B cell (primary cell): Measurements from ENCODE around the gene MANBA. TPM values are rescaled to one million over a fixed set of nuclear protein-coding genes. Genes with fewer than 3 reads are reported as not detected.

ENCODE experiments used
- ATAC-seq: fragments of 200-7000 bp; cut with Tn5 transposase; one replicate; pipeline ENCODE4 v1.10.0; 2021; ENCODE audit warnings: low read depth, mild to moderate bottlenecking, moderate number of reproducible peaks, moderate library complexity
- CTCF ChIA-PET: fragments of 350-600 bp; sonication (Branson Sonifier 250); formaldehyde crosslinking; loops from one replicate; lab custom pipeline; 2021; ENCODE audit warnings: antibody characterized with exemption, inconsistent platforms; lab: Charles Lee
- POLR2A ChIA-PET: fragments of 350-600 bp; sonication (Branson Sonifier 250); formaldehyde crosslinking; loops from one replicate; lab custom pipeline; 2021; ENCODE audit warnings: antibody characterized with exemption; lab: Charles Lee
- DNase-seq: peaks from one replicate; pipeline ENCODE4 v3.0.0; 2013
- H2AFZ ChIP-seq: 2 replicates; pipeline ENCODE4 v1.6.1; 2012; ENCODE audit warnings: mild to moderate bottlenecking, low read depth, low read length; ENCODE audit not compliant: insufficient read depth, poor library complexity, severe bottlenecking
- H3K27ac ChIP-seq, 2 donors: 1 replicate in 1 of 2; 2 replicates in 1 of 2; pipeline ENCODE4 v1.5.1; 2012 to 2013; ENCODE audit warnings: low read length in 2 of 2, mild to moderate bottlenecking in 2 of 2, moderate library complexity in 1 of 2
- H3K27me3 ChIP-seq, 4 experiments: fragments of 200-600 bp in 1 of 4; sonication (generic) in 1 of 4; replicated peaks in 1 of 4; 1 replicate in 2 of 4; 2 replicates in 2 of 4; pipeline versions ENCODE4 v1.6.1 to v1.7.0; 2013 to 2016; ENCODE audit warnings: low read length in 3 of 4, mild to moderate bottlenecking in 2 of 4, mixed read lengths in 1 of 4, moderate library complexity in 1 of 4; ENCODE audit not compliant: insufficient read depth in 4 of 4, control insufficient read depth in 3 of 4; ENCODE audit errors: control extremely low read depth in 1 of 4
- H3K36me3 ChIP-seq, 2 experiments: replicated peaks in 1 of 2; 1 replicate in 1 of 2; 2 replicates in 1 of 2; pipeline versions ENCODE4 v1.6.1 to v1.7.1; 2013; ENCODE audit warnings: low read length in 1 of 2; ENCODE audit not compliant: insufficient read depth in 2 of 2, control insufficient read depth in 1 of 2; ENCODE audit errors: control extremely low read depth in 1 of 2, extremely low read depth in 1 of 2
- H3K4me1 ChIP-seq, 2 donors: fragments of 200-600 bp in 1 of 2; sonication (generic) in 1 of 2; 1 replicate in 1 of 2; 2 replicates in 1 of 2; pipeline versions ENCODE4 v1.5.1 to v1.6.1; 2013 to 2017; ENCODE audit warnings: low read length in 2 of 2; ENCODE audit not compliant: control insufficient read depth in 2 of 2, insufficient read depth in 2 of 2
- H3K4me2 ChIP-seq: replicated peaks from 2 replicates; pipeline ENCODE3; 2012; ENCODE audit warnings: mild to moderate bottlenecking, low read depth, low read length; ENCODE audit not compliant: poor library complexity, severe bottlenecking
- H3K4me3 ChIP-seq, 5 experiments: fragments of 200-600 bp in 1 of 5; sonication (generic) in 1 of 5; 1 replicate in 3 of 5; 2 replicates in 2 of 5; pipeline versions ENCODE4 v1.5.1 to v1.7.0; 2011 to 2016; ENCODE audit warnings: low read length in 4 of 5, mild to moderate bottlenecking in 4 of 5, low read depth in 2 of 5, control low read depth in 1 of 5, moderate library complexity in 1 of 5; ENCODE audit not compliant: insufficient read depth in 1 of 5; ENCODE audit errors: control extremely low read depth in 1 of 5, extremely low read depth in 1 of 5
- H3K79me2 ChIP-seq: fragments of 200-600 bp; sonication (generic); one replicate; pipeline ENCODE4 v1.6.0; 2016; ENCODE audit warnings: low read length; ENCODE audit not compliant: control insufficient read depth, insufficient read depth
- H3K9ac ChIP-seq: fragments of 200-600 bp; sonication (generic); 2 replicates; pipeline ENCODE4 v1.6.1; 2017; ENCODE audit warnings: mild to moderate bottlenecking, low read length, moderate library complexity
- H3K9me3 ChIP-seq, 3 donors: one replicate each; pipeline versions ENCODE4 v1.6.1 to v1.7.1; 2013; ENCODE audit warnings: low read length in 2 of 3; ENCODE audit not compliant: control insufficient read depth in 2 of 3, insufficient read depth in 1 of 3; ENCODE audit errors: control extremely low read depth in 1 of 3
- H4K20me1 ChIP-seq: 2 replicates; pipeline ENCODE4 v1.6.0; 2012; ENCODE audit warnings: mild to moderate bottlenecking, low read length; ENCODE audit not compliant: insufficient read depth, control insufficient read depth, poor library complexity, severe bottlenecking
- H3K27ac Mint-ChIP-seq: one replicate; pipeline ENCODE4 v1.8.0; 2021; ENCODE audit warnings: mixed read lengths
- H3K27me3 Mint-ChIP-seq: one replicate; pipeline ENCODE4 v1.8.0; 2021; ENCODE audit warnings: mixed read lengths
- H3K4me1 Mint-ChIP-seq: one replicate; pipeline ENCODE4 v1.8.0; 2021; ENCODE audit warnings: mixed read lengths
- H3K4me3 Mint-ChIP-seq: one replicate; pipeline ENCODE4 v1.8.0; 2021; ENCODE audit warnings: mixed read lengths
- H3K9me3 Mint-ChIP-seq: one replicate; pipeline ENCODE4 v1.8.0; 2022; ENCODE audit warnings: mixed read lengths; ENCODE audit not compliant: insufficient read depth
- CTCF ChIP-seq: fragments of 200-600 bp; IDR thresholded peaks from one replicate; pipeline ENCODE4 v1.8.0; 2022; ENCODE audit warnings: antibody characterized with exemption, mild to moderate bottlenecking
- EZH2 ChIP-seq: IDR thresholded peaks from 2 replicates; pipeline ENCODE4 v1.6.1; 2012; ENCODE audit warnings: borderline replicate concordance, low read depth, mild to moderate bottlenecking, moderate library complexity, low read length; ENCODE audit not compliant: insufficient read depth, poor library complexity, severe bottlenecking
- WGBS: methylation state at CpG from one replicate; pipeline ENCODE4 v1.1.5; 2013; ENCODE audit warnings: missing lambda C conversion rate; ENCODE audit not compliant: insufficient coverage; 5-methylcytosine and 5-hydroxymethylcytosine counted together
- intact Hi-C: fragments of 100-400 bp; cut with micrococcal nuclease; formaldehyde crosslinking; loops from one replicate; pipeline ENCODE4 v1.10.0; 2022
- polyA plus RNA-seq: library from polyadenylated mRNA; depleted of rRNA; stranded (reverse); fragments of >200 nt; gene quantifications from 2 replicates; pipeline ENCODE4 v1.2.3, GENCODE V29; 2012
- total RNA-seq, 2 donors: library from RNA; stranded (reverse); fragments of 120-200 nt in 1 of 2; gene quantifications; 1 replicate in 1 of 2; 2 replicates in 1 of 2; pipeline versions ENCODE4 v1.2.3 to v1.2.4, GENCODE V29; 2013 to 2022

Gene MANBA
- total and polyA plus RNA-seq, 2 donors (not counting 1 experiment from before 2014, with no cell fraction given), result 91.6 to 119 TPM

GRCh38 chr4:102791318-102791835, 30.6 kb upstream of the MANBA start:
- Histone ChIP-seq H3K36me3 (peaks cover 3 to 19% of the 10 kb centered on the region in 2 experiments), H3K4me2 (no peak overlapping the region), H4K20me1 (no peaks in the 10 kb centered on the region), H3K9ac (no peak overlapping the region), H2AFZ (no peak overlapping the region), H3K27ac (no peak overlapping the region), H3K9me3 (peaks cover 0 to 2% (median 0%) of the 10 kb centered on the region in 3 donors), H3K4me3 (no peak overlapping the region), H3K79me2 (no peaks in the 10 kb centered on the region), H3K4me1 (no peaks in the 10 kb centered on the region), H3K27me3 (no peaks in the 10 kb centered on the region)
- no peak overlapping the region for H3K27ac Mint-ChIP-seq
- TF ChIP-seq EZH2, result no peak
- TF ChIP-seq CTCF, result no peak
- peaks cover 2% of the 10 kb centered on the region for H3K9me3 Mint-ChIP-seq
- no peak overlapping the region for H3K4me3 Mint-ChIP-seq
- H3K4me1 Mint-ChIP-seq, result peaks cover 7% of the 10 kb centered on the region
- ChIA-PET CTCF (no interaction called here), POLR2A (no interaction called here)
- intact Hi-C loops, result loop anchor here (5.0 kb wide), 1 partner anchor 36 kb away; the partner anchor contains the start of gene UBE2D3
- 99% methylated on average over 6 of the region's 7 CpGs for WGBS
- no peak for ATAC-seq
- no peaks in the 10 kb centered on the region for H3K27me3 Mint-ChIP-seq
- DNase-seq, result no peak

GRCh38 chr4:102789317-102789717, 28.5 kb upstream of the MANBA start:
- intact Hi-C loops, result no loop called here
- CTCF ChIA-PET, result no interaction called here
- Mint-ChIP-seq H3K4me3 (no peak overlapping the region), H3K27me3 (no peaks in the 10 kb centered on the region), H3K27ac (no peak overlapping the region), H3K9me3 (peaks cover 2% of the 10 kb centered on the region), H3K4me1 (peaks cover 7% of the 10 kb centered on the region)
- Histone ChIP-seq H4K20me1 (no peaks in the 10 kb centered on the region), H2AFZ (no peak overlapping the region), H3K4me1 (no peaks in the 10 kb centered on the region), H3K9me3 (peaks cover 0 to 2% (median 0%) of the 10 kb centered on the region in 3 donors), H3K4me2 (no peak overlapping the region), H3K79me2 (no peaks in the 10 kb centered on the region), H3K27ac (no peak overlapping the region), H3K36me3 (peaks cover 0 to 3% of the 10 kb centered on the region in 2 experiments), H3K9ac (no peak overlapping the region), H3K4me3 (no peak overlapping the region), H3K27me3 (no peaks in the 10 kb centered on the region)
- DNase-seq, result no peak
- POLR2A ChIA-PET, result interaction anchor here (1.3 to 1.6 kb wide), 2 partner anchors 29 to 38 kb away, joined by 3 read pairs; partner anchors contain the start of genes MANBA and UBE2D3
- no peak for TF ChIP-seq CTCF
- TF ChIP-seq EZH2, result no peak
- no peak for ATAC-seq
- no CpG with 5 or more reads among the region's 3 CpGs for WGBS
